Liver (tissue), 3 donors: Measurements from ENCODE around the gene SMIM13.

ENCODE experiments used
- GABPA ChIP-seq, 2 donors: IDR thresholded peaks in 1 of 2; conservative IDR thresholded peaks in 1 of 2; 2 replicates each; pipeline ENCODE4 v1.6.1; 2016; ENCODE audit warnings: antibody characterized with exemption in 2 of 2, mild to moderate bottlenecking in 1 of 2, moderate library complexity in 1 of 2
- JUND ChIP-seq, 2 donors: IDR thresholded peaks; 2 replicates each; pipeline ENCODE4 v1.6.1; 2016; ENCODE audit warnings: antibody characterized with exemption in 2 of 2
- RXRA ChIP-seq, 2 donors: IDR thresholded peaks; 2 replicates each; pipeline ENCODE4 v1.6.1; 2017 to 2018; ENCODE audit warnings: antibody characterized with exemption in 2 of 2, mild to moderate bottlenecking in 1 of 2
- TF ChIP-seq, protein P1 (sequence below): fragments of 150-350 bp; IDR thresholded peaks from 2 replicates; pipeline ENCODE4 v1.5.1; 2017; ENCODE audit warnings: improper control_type of control experiment, low read depth, low read length; ENCODE audit not compliant: missing input control
- donor health status: healthy.
- donor health status: healthy.

DNA sequence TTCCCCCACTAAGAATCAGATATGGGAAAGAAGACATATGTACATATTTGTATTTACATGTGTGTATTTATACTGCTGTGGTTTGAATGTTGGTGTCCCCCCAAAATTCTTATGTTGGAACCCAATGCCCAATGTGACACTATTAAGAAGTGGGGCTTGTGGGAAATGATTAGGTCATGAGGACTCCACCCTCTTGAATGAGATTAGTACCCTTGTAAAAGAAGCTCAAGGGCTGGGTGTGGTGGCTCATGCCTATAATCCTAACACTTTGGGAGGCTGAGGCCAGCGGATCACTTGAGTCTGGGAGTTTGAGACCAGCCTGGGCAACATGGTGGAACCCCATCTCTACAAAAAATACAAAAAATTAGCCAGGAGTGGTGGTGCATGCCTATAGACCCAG lies 3.9 kb upstream of the SMIM13 start:
- TF ChIP-seq, protein P1, sequence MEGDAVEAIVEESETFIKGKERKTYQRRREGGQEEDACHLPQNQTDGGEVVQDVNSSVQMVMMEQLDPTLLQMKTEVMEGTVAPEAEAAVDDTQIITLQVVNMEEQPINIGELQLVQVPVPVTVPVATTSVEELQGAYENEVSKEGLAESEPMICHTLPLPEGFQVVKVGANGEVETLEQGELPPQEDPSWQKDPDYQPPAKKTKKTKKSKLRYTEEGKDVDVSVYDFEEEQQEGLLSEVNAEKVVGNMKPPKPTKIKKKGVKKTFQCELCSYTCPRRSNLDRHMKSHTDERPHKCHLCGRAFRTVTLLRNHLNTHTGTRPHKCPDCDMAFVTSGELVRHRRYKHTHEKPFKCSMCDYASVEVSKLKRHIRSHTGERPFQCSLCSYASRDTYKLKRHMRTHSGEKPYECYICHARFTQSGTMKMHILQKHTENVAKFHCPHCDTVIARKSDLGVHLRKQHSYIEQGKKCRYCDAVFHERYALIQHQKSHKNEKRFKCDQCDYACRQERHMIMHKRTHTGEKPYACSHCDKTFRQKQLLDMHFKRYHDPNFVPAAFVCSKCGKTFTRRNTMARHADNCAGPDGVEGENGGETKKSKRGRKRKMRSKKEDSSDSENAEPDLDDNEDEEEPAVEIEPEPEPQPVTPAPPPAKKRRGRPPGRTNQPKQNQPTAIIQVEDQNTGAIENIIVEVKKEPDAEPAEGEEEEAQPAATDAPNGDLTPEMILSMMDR = no peak
- no peak for TF ChIP-seq RXRA (IDR thresholded peaks at IDR 0.05)
- TF ChIP-seq JUND (IDR thresholded peaks at IDR 0.05) = no peak
- TF ChIP-seq GABPA (IDR thresholded peaks at IDR 0.05 in 1 of 2, conservative IDR thresholded peaks at IDR 0.05 in 1 of 2) = no peak
